HL-60/S4 (cell line): ENCODE measurements around the gene MITF.

Experiments used
- in situ Hi-C: fragments of 300-500 bp; cut with MboI; formaldehyde crosslinking; loops from 2 replicates; pipeline ENCODE4 v1.14.3; 2022; ENCODE audit warnings: low sequenced_read_pairs

The MITF gene

DNA sequence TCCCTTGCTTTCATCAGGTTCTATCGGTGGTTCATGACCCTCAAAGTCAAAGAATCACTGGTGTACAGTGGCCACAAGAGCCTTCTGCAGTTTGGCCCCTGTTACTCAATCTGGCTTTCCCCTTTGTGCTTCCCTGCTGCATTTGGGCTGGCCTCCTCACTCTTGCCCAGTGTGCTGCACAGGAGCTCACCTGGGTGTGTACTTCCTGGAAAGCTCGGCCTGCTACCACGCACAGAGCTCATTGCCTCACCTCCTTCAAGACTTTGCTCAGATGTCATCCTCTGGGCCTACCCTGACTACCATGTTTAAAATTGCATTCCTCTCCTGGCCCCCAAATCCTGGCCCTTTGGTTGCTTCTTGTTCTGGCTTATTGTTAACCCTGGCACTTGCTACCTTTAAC lies 90.9 kb downstream of the MITF start:
- in situ Hi-C loops: no loop called here

GRCh38 chr3:69831737-69832136 lies 92.5 kb downstream of the MITF start:
- in situ Hi-C loops: no loop called here

GRCh38 chr3:69833591-69833990 lies 94.3 kb downstream of the MITF start:
- in situ Hi-C loops: no loop called here

GRCh38 chr3:69838217-69838616 lies 99.0 kb downstream of the MITF start:
- in situ Hi-C loops: no loop called here

- in situ Hi-C loops: no loop called here
Measured at GRCh38 chr3:69838696-69839515, 99.6 kb downstream of the MITF start.

DNA sequence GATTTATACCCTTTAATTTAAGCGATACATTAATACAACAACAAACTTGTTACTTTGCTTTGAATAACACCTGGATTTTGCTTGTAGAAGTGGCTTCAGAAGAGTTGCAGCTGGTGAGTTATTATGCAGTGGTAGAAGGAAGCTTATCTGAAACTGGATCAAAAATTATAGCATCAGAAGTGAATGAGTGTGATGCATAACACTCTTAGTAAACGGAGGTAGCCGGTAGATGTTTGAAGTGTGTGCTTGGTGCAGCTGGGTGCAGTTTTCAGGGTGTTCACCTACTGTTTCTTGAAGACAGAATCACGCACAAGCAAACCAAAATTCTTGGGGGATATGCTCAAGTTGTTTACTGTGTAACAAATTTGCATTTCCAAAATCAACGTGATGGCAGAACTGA lies 103.1 kb downstream of the MITF start:
- in situ Hi-C loops: no loop called here

- in situ Hi-C loops: no loop called here
Measured at GRCh38 chr3:69842789-69843188, 103.5 kb downstream of the MITF start.

- in situ Hi-C loops: no loop called here
Measured at GRCh38 chr3:69844706-69845105, 105.4 kb downstream of the MITF start.

DNA sequence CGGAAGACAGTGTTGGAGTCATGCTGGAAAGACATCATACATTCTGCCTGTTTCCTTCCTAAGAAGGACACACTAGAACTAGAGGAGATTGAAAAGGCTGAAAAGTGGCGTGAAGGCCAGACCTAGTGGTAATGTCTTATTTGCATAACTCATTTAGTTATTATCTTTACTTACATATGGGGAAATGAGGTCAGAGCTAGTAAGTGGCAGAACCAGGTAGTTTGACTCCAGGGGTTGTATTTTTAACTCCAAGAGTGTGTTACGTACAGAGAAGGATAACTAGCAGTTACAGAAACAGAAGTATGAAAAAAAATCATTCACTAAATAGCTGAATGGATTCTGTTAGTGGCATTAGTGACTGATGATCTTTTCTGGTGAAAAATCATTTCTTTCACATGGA lies 108.0 kb downstream of the MITF start:
- in situ Hi-C loops: no loop called here

DNA sequence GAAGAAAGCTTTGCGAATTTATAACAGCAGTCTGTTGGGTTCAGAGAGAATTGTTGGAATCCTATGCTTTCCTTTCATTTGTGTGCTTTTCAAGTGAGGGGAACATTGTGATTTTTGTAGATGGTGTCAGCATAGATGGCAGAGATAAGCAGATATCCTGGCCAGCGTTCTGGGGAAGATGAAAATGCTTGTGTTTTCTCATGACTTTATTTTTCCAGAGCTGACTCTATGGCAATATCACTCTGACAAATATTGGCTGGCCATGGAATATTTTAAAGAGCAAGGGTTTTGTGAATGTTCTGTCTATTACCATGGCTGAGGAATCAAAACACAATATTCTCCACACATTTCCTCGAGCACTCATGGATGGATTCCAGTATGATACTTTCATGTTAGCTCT lies 108.8 kb downstream of the MITF start:
- in situ Hi-C loops: no loop called here

DNA sequence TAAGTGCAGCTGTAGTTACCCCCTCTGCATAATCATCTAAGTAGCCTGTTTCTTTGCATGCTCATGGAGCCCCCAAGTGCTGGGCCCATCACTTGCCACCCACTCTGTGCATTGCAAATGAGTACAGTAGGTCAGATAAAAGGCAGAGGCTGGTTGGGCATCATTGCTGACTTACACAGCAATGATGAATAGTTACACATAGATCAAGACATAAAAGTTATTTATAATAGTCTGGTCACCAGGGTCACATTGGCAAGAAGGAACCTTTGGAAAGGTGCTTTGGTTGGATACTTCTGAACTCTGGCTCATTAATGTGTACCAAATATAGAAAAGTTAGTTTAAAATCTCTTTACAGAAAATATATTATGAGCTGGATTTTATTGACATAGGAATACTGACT lies 111.6 kb downstream of the MITF start:
- in situ Hi-C loops: no loop called here

GRCh38 chr3:69853027-69853426 lies 113.8 kb downstream of the MITF start:
- in situ Hi-C loops: no loop called here

DNA sequence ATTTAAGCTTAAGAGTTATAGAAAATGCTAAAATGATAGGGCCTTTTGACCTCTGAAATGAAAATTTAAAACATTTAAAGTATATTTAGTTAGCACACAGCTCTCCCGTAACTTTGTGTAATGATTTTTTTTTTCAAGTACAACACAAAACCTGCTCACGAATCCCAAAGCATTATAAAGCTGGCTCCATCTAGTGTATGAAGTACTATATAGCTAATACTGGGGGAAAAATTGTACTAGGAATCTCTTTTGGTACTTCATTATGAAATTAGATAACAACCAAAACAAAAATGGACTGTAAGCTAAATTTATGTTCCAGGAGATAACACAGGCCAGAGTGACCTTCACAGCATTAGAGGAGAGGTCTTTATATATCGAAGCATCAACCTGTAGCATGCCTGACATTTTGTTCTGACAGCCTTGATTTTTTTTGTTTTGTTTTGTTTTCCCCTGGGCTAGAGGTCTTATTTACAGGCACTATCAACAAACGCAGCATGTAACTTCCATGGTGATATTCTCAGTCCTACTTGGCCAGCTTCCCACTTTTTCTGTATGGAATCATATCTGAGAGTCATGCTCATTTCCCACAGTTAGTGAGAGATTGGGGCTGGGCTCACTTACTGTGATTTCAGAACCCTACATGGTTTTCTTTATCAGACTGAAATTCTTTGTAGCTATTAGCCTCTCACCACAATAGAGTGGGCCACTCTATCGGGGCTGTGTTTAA lies 116.3 kb downstream of the MITF start:
- in situ Hi-C loops: no loop called here

DNA sequence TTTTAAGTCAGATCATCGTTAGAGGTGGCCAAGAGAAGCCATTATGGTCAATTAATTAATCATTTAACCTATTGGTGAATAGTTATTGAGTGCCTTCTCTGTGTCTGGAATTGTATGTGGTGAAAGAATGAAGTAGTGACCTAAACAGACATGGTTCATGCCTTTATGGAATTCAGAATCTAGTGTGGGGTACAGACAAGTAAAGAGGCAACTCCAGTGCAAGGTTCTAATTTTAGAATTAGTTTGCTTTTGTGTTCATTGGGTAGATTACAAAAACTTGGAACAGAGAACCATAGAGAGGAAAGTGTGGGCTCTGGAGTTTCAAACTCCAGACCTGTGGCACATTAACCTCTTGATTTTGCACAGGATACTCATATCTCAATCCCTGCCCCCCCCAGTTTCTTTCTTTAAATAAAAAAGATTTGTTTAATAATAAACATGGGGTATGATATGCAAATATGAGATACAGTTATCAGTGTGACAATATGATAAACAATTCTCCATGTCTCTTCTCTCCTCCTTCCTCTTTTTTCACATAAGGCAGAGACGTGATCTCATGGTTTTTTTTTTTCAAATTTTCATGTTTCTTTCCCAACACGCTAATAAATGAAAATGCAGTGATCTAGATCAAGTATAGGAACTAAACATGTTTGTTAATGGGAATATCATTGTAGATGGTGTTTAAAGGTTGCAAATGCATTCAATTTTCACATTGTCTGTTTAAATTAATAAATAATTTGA lies 117.9 kb downstream of the MITF start:
- in situ Hi-C loops: no loop called here

DNA sequence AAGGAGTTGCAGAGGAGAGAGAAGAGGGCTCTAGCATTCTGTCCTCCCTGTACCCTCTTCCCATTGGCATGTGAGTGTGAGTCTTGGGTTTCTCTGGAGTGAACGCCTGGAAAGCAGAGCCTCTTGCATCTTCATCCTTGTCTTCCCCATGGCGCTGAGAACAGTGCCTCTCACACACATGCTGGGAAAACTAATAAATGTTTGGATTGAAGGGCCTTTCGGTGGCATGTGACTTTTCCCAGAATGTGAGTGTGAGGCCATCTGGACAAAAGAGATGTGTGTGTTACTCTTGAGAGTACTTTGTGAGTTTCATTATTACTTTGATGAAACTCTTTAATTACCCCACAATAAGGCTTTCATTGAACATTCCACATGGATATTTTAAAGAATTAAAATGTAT lies 122.3 kb downstream of the MITF start:
- in situ Hi-C loops: no loop called here

GRCh38 chr3:69864141-69864540 lies 124.9 kb downstream of the MITF start:
- in situ Hi-C loops: no loop called here

DNA sequence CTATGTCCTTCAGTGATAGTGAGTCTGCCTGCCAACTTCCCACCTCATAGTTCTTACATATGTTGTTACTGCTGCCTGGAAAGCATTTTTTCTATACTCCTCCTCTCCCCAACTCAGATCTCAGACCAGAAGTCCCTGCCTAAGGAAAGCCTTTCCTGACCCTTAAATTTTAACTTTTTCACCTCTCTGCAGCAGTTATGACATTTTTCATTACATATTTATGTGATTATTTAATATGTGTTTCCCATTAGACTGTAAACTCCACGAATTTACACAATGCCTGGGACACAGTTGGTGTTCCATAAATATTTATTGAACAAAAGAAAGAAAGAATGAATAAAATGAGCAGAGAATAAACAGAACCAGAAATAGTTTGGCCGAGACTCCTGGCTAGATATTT lies 125.5 kb downstream of the MITF start:
- in situ Hi-C loops: no loop called here

DNA sequence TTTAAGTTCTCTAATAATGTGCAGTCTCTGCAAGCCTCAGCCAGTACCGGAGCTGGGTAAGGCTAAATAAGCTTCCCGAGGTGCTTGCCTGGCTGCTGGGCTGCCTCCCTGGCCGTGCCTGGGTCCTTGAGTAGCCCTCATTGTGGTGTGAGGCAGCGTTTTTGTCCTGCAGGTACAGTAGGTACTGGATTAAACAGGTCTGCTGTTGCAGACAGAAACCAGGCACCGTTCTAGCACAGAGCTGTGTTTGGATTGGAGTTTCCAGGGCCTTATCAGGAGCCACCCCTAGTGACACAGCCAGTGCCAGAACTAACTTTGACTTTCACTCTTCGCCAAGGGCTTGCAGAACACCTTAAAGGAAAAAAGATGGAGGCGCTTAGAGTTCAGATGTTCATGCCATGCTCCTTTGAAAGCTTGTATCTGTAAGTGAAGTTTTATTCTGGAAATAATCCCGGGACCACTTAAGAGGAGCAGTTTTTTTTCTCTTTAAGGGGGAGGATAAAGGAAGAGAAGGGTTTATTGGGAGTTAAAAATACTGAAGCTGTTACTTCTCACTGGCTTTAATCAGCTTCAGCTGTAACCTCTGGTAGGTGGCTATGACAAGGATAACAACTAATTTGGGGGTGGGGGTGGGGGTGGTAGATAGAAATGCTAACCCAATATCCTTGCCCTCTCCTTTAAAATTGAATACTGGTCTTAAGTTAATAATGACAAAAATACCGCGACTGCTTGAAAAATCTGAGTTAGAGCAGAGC lies 126.8 kb downstream of the MITF start:
- in situ Hi-C loops: no loop called here

DNA sequence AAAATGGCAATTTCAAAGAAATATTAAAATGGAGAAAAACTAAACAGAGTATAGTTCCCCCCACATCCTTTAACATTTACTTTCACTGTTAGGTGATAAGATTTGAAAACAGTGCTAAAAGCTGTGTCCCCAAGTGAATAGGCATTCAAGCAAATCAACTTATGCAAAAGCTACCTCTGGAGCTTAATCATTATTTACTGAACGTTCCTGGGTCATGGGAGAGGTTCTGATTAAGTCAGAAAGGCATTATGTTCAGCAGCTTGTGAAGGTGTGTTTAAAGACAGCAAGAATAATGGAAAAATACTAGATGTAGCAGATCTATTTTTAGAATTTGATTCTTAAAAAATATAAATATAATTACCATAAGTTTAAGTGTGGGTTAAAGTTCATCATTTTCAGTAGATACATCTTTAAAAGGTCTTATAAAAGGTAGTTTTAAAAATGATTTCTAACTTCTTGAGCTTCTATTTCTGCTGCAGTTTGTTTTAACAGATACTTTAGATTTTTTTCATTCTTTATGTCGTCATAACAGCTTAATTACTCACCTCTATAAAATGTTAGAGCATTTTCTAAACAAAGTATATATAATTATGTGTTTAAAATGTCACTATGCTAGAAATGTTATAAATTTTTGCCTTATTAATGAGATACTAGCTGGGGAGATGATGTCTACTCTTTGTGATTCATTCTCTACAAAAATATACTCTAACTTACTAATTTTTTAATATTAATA lies 127.9 kb downstream of the MITF start:
- in situ Hi-C loops: no loop called here

DNA sequence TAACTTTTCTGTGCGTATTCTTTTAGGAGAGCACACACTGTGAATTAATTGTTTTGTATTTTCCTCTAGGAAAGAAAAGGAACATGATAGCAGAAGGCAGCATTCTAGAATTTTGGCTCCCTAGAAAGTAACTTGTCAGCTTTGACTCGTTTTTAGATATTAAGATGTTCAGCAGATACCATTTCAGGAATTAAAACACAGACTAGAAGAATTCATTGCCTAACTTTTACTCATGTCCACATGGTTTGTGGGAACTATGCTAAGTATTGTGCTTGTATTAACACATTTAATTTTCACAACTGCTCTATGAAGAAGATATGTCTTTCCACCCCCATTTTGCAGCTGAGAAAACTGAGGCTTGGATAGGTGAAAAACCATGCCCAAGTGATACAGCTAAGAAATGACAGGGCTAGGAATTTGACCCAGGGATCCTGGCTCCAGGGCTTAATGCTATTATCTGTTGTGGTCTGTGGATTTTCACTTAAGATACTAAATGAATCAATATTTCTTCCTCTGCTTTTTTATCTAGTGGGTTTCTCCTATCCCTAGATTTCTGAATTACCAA lies 128.8 kb downstream of the MITF start:
- in situ Hi-C loops: no loop called here
